ENCODE measurements around the gene U2AF1L4.

GRCh38 chr19:35717665-35718344 is 27.4 kb downstream of the U2AF1L4 start, which contains the start of gene KMT2B:
- TF ChIP-seq CTCF (IDR thresholded peaks at IDR 0.05; ENCODE audit: extremely low read depth in 1 of 2, insufficient read depth in 1 of 2, low read depth in 1 of 2, low read length in 2 of 2) (no peak), EZH2 (IDR thresholded peaks at IDR 0.05; ENCODE audit: borderline replicate concordance, low read depth, low read length, severe bottlenecking) (no peak), GATA2 (IDR thresholded peaks at IDR 0.05; ENCODE audit: insufficient read depth, insufficient read length, low read depth, low read length) (no peak), POLR2A (IDR thresholded peaks at IDR 0.05; ENCODE audit: low read depth, low read length) (no peak), JUN (IDR thresholded peaks at IDR 0.05; ENCODE audit: borderline replicate concordance, insufficient read depth, insufficient read length, low read depth) (no peak), MYC (IDR thresholded peaks at IDR 0.05; ENCODE audit: low read depth, low read length) (no peak), POLR2AphosphoS5 (IDR thresholded peaks at IDR 0.05; ENCODE audit: insufficient read depth, low read depth, low read length) (peak; percentile 30), FOS (IDR thresholded peaks at IDR 0.05; ENCODE audit: borderline replicate concordance, insufficient read depth, low read length) (no peak), MAX (IDR thresholded peaks at IDR 0.05; ENCODE audit: insufficient read depth, insufficient read length) (no peak)
